ENCODE data around the gene CTCFL.

Gene CTCFL

DNA sequence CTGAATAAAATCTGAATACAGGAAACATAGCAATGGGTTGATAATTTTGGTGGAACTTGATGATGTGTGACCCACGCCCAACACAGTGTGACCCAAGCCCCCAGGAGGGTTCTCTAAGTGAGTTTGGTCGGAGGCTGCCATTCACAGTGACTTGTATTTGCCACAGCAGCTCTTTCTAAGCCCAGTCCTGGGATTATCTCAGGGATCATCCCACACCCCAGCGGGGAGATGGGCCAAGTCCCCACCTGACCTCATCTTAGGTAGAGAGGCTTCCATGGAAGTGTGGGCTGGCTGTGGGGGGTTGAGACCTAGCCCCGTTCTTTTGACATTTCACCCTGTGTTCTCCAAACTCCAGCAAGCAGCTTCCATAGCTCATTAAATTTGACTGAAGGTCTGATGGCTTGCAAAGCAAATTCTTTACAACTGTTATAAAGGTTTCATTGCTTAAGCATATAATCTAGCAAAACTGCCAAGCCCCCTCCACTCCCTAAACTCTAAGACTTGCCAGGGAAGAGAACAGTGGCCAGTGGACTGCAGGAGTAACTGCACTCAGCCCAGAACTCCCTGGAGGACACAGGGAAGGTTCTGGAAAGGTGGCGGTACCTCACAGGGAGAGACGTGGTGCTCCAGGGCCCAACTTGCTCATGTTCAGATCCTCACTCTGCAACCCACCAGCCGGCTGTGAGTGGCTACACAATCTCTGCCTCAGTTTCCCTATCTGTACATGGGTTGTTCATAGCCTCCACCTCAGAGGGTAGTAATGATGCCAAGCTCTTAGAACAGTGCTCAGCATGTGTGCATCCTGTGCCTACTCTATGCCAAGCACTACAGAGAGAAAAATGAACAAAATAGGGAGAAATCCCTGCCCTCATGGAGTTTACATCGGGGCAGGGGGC lies 35.0 kb upstream of the CTCFL start:
- DNase-seq: no peak

DNA sequence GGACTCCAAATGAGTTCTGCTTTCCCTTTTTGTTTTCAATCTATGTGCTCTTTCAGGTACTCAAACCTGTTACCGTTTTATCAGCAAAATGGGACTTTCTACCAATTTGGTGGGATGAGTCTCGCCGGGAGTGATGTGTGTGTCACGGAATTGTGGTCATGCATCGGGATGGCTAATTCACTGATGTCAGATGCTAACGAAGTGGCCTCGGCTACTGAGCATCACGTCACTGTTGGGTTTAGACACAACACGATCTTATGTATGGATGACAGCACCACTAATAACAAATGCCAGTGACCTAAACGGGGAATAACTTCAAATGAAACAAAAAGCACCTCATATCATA lies 34.3 kb upstream of the CTCFL start:
- DNase-seq: no peak

DNA sequence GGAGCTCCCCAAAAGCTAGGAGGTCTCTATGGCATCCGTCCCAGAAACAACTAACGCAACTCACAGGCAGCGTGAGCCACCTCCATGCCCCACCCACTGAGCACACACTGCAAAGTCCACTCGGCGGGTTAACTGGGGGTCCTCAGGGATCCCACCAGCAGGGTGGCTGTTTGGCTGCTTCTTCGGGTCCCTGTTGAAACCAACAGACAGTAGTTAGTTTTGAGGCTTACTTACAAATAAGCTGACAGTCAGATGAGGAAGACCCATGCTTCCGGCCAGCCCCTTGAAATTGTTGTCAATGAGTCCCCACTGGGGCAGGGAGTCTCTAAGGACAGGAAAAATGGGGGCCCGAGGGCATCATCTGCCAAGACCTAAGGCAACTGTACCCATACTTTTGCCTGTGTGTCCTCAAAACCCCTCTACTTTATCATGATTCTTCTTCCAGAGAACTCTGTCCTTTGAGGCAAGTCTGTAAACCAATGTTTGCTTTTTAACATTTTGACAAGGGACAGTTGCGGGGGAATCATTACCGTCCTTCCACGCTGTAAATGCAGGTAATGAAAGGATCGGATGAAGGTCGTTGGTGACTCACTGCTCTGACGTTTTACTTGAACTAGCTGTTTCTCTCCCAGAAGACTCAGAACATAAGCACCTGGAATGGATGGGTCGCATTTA lies 33.8 kb upstream of the CTCFL start:
- no peak for DNase-seq

DNA sequence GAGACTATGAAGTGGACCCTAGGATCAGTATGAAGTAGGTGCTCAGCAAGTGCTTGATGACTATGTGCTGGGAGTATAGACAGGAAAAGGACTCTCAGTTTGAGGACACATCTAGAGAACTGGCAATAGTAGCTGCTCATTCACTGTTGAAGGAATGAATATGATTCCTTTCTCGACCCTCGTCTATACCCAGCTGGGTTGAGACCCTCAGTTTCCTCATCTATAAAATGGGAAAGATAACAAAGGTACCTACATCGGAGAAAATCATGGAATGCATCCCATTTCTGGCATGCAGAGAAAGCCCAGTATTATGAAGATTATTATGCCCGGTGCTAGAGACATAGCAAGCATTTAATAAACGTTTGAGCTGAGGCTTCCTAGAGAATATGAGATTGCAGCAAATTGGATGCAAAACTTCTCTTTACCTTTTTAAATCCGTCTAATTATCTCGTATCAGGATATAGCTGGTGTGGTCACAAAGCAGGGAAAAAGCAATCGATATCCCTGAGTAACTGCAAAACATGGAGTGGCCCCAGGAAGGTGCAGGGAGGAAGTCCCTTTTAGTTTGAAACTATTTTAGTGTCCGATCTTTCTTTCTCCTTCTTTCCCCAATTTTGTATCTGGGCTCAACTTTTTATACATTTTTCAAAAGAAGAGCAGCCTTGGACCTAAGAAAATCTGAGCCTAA lies 33.1 kb upstream of the CTCFL start:
- DNase-seq: no peak

DNA sequence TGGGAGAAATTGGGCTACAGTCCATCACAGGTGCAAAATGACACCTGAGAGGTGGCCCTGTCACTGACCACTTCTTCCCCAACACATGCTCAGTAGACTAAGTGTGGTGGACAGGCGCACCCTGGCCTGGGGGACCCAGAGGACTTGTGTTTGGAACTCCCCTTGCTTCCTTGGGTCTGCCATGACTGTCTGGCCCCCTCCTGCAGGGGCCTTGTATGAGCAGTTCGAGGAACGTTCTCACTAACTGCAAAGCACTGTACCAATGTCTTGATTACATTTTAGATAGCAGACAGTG lies 32.0 kb upstream of the CTCFL start:
- no peak for DNase-seq

DNA sequence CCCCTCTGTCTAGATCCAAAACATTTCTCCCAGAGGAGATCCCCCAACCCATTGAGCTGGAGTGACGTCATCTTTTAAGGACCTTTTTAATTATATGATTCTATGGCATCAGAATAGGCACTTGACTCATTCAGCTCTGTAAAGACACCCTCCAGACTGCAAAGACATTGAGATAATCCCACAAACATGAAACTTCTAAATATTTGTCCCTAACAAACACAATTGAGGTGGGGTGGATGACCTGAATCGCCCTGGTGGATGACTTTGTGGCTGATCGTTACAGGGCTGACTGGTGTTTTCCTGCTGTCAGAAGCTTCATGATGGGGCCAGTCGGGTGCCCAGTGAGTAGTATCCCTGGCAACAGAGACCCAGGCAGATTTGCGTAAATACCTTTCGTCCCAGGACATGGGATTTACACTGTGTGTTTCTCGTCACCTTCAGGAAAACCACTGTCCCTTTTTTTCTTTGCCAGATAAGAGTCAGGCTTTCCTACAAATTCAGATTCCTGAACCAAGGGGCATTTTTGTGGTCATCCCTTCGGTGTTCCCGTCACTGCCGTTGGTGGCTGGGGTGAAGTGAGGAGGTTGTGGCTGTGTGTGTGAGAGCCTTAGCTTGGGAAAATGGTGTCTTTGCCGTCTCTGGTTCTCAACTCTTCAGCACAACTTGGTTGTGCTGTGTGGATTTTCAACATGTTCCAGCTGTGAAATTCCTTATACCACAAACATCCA lies 30.7 kb upstream of the CTCFL start:
- DNase-seq: no peak

DNA sequence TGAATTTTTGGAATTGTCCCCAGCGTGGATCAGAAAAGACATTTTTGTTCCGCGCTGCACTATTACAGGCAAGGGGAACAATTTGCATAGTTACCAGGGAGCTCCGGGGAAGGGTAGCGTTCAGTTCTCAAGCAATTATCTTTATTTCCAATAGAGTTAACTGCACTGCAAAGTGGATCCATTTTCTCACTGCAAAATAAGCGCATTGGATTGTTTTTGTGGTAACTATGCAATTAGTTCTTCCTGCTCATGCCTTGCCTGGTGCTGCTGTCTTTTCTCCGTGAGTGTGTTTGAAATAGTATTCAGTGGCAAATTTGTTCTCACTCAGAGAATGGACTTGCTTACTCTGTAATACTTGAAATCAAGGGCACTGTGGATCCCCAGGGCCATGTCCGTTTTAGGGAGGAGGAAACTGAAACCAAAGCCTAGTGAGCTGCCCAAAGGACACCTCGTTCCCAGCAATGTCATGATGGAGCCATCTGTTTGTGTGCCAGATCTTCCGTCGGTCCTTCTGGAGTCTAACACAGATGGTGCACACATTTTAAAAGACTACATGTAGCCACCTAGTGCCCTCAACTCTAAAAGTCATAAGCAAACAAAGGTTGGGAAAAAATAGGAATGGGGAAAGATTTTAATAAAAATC lies 28.6 kb upstream of the CTCFL start:
- DNase-seq: no peak

DNA sequence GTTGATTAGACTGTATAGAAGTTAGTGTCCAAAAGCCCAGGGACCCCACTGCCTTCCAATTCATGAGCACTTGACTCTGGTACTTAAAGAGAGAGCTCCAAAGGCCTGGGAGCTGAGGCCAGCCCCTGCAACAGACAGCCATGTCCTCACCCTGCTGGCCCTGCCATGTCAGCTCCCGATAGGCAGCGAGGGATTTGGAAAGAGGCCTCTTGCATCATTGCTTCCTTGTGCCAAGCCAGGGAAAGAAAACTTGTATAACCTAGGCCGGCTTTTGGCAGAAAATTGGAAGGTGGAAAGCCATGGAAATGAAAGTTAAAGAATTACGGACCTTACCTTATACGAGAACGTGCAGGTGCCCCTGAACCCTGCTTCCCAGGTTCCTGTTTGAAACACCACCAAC lies 27.5 kb upstream of the CTCFL start:
- no peak for DNase-seq

DNA sequence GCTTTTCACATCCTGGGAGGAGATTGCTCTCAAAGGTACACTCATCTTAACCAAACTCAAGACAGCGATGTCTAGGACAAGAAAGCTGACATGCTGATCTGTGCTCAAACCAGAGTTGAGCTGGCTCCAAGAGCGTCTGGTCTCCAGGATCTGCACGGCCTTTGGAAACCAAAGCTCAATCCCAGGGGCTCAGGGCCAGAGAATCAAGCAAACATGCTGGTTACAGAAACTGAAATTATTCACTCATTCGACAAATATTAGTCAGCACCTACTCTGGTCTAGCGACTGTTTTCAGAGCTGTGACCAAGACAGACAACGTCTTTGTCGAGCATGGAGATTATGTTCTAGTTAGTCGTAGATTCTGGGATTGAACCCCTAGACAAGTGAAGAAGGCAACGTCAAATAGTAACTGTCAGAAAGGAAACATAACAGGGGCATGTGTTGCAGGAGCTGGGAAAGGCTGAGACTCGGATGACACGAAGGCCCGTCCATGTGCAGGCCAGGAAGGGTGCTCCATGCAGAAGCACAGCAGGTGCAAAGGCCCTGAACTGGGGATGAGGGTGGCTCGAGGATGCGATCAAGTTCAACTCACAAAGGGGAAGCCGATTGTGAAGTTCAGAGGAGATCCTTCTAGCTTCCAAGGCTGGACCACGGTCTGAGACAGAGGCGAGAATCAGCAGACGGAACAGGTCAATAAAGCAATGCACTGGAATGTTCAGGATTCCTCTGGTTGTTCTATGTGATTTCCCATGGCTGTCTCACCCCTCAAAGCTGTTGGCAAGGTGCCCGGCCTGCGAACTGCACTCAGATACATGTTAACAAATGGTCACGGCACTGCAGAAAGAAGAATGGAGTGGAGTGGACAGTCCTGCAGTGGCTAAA lies 23.5 kb upstream of the CTCFL start:
- DNase-seq: no peak

DNA sequence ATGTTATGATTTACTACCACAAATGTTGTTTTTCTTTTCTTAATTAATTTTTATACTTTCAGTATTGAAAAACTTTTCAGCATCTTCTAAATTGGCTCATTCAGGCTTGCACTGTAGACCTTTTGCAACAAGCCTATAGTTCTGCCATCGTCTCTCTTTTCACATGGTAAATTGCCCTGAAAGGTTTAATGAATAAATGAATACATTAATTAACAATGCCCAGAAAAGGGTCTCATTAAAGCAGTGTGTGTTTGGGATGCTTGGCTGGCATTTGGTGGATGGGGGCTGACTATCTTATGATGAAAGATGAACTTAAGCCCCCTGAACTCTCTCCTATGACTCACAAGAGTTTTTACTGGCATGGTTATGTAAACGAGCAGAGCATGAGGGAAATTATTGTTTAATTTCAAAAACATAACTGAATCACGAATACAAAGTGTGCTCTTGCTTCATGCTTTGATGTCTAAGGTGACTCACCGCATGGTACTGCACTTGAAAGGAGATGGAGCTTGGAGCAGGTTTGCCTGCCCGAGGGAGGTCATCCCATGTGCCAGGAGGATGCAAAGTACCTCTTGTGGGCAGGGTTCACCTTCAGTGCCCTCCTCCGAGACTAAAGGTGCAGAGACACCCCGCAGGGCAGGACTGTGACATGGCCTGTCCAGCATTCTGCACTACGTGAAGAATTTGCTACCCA lies 22.2 kb upstream of the CTCFL start:
- DNase-seq: no peak

DNA sequence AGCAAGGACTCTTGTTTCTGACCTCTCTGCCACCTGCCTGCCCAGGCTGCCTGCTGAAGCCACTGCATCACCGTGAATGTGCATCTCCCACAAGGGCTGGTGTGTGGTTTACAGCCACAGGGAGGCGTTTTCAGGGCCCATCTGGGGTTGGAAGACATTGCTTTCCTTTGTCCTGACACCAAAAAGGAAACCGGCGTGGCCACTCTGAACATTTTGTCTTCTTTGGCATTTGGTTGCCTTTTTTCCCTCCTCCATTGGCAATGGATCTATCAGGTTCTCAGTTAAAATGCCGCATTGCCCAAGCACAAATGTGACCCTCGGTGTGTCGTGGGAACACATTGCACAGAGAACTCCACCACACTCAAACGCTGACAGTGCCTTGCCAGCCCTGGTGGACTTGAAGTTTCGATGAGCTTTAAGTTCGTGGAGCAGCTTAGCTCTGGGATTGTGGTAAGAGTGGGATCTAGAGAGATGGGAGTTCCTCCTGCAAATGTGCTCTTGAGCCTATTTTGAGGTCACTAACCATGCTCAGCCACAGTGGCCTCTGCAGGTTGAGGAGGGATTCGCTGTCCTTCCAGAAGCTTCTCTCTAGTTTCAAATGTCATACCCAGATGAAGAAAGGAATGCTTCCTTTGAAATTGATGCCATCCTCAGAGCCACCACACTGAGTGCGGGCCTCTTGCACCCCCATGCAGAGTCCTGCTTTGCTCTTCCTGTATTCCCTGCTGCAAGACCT lies 21.2 kb upstream of the CTCFL start:
- DNase-seq: no peak

DNA sequence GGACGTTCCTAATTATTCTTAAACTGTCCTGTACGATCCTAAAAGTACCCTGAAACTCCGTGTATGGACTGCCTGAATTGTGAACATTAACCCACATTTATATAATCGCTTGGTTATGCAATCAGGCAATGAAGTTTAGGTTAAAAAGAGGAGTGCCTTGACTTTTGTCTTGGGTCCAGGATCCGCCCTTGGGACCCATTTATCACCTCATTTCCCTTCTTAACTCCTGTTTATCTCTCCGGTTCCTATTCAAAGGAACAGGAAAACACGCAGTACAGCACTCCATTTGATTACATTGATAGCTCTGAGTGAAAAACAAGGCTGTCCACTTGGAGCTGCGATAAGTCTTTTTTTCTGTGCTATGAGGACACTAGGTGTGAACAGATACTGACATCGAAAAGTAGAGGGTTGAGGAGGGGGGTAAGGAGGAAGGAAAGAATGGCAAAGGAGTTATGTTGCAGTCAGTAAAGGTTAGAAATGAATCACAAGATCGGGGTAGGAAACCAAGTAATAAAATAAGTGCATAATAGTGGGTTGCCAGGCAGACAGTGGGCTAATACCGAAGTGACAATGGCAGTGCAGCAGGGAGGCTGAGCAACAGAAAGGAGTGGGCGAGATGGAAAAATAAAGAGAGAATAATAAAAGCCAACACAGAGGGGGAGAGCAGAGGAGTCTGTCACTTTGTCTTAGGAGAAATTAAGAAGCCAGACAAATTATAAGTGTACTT lies 20.1 kb upstream of the CTCFL start:
- no peak for DNase-seq

DNA sequence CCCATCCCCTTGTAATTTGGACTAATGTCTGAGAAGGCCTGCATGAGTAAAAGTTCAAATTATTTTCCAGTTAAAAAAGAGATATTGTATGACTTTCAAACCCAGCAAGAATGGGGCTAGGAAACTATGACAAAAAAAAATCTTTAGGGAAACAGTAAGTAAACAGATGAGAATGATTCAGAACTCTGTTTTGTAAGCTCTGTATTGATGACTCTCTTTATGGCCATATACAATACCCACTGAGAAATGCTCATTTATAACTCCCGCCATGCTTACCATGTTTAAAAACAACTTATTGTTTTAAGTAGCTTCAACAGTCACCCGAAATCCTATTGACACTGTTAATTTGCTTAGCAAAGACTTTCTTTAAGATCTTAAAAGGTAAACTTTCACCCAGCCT lies 18.8 kb upstream of the CTCFL start:
- DNase-seq: no peak

DNA sequence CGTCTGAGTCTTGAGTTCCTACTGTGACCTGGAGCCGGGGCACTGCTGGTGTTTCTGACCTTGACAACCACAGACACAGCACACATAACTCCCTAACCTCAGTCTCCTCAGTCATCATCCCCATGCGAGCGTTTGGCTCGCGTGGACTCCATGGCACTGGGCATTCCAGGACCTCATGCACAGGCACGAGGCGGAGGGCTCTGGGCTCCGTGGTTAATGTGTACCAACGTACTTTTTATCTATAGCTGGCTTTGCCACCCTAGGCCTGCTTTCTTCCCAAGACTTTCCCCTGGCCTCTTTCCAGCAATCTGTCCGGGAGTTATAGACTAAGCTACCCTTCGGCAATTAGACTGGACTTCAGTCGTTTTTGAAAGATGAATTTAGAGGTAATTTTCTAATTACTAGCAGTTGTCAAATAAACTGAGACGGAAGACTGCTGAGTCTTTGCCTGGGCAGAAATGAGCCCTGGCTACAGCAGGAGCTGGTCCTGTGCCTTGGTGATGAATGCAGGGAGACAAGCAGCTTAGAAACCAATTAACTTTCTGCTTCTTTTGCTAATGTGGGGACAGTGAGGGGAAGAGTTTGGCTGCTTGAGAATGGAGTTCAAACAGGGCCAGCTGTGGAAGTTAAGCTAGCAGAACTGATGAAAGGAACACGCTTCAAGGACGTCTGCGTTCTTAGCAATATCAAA lies 16.1 kb upstream of the CTCFL start:
- no peak for DNase-seq

DNA sequence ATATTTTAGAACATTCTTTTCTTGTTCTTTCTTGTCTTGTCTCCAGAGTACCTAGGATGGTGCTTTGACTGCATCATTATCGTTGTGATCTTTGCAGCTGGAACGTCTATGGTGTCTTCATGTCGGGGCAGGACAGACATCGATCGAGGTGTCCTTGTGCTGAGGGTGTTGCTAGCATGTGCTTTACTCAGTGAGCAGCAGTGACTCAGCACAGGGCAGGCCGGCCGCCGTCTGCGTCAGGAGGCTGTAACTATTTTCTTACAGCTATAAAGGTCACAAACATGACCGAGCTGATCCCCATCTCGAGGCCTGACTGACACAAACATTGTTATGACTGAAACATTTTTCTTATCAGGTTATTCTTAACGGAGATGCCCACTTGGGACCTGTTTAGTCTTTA lies 14.9 kb upstream of the CTCFL start:
- DNase-seq: no peak

DNA sequence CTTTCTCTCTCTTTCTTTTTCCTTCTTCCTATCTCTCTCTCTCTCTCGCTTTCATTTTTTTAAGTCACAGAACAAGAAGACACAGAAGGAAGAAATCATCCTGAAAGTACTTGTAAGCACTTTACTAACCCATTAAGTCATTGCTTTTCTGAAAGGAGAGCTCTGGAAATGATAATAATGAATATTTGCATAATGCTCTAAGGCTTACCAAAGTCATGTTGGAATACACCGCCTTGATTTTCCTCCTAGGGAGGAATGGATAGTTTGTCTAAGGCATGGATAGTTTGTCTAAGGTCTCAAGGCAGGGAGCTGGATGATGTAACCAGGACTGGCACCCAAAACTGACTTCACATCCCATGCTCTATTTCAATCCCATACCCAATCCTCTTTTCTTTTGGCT lies 12.9 kb upstream of the CTCFL start:
- DNase-seq: no peak

DNA sequence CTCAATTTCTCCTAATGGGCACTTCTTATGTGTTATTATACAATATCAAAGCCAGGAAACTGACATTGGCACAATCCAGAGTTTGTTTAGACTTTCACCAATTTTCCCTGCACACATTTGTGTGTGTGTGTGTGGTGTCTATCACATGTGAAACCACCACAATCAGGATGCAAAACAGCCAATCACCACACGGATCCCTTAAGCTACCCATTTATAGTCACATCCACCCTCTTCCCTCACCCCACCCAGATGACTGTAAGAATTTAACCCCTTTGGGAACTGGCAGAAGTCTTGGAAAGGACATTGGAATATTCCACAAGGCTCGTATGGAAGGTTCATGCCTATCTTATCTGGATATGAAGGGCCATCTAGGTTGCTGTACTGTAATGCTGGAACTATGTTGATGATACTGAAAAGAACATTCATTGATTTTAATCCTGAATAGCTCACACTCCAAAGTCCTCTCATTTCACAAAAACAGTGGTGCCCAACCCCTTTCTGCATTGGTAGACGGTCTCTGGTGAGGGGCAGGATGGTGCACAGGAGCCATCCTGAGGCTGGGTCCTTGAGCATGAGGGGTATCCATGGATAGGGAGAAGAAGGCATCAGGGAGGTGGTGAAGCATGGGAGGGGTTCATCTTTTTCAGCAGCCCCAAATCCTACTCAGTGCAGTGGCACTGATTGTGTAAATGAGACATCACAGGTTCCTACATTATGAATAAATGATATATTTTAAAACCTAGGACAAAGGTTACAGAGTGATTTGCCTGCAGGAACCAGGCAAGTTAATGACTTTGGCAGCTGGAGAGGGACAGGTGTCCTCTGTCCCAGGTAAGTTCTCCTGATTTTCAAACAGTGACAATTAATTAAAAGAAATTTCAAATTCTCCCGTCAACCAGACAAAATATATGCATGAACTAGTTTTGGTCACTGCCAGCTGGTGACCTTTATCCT lies 12.1 kb upstream of the CTCFL start:
- DNase-seq: no peak

DNA sequence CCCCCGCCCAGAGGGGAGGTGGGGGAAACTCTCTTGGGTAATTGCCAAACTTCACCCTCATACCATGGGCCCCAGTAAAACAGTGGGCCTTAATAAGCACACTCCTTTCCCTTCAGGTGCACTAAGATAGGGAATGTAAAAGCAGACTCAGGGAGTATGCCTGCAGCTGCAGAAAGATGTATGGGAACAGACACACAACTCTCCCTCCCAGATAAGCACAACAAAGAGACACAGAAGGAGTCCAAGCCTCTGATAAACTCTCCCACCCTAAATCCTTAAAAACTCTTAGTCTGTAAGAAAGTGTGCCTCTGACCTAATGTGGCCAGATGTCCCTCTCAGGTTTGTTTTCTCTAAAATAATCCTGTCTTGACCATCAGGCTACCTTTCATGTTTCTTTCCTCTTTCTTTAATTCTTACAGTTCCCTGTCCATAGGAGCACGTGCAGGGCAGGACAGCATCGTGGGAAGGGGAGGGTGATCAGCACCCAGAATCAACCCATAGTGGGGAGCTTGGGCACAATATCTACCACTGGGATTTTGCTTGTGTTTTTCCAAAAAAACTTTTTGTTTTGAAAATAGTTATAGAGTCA lies 11.3 kb upstream of the CTCFL start:
- no peak for DNase-seq
